HG02610 (cell line): ENCODE data around the gene CHRM2.

Source experiments
- ATAC-seq: cut with Tn5 transposase; IDR thresholded peaks from one replicate; pipeline ENCODE4 v1.9.1; 2021; ENCODE audit warnings: mild to moderate bottlenecking, moderate library complexity; ENCODE audit not compliant: unreplicated experiment

Gene CHRM2

GRCh38 chr7:136891850-136892249, 23.4 kb downstream of the CHRM2 start:
- ATAC-seq: no peak

- ATAC-seq: no peak
These were observed 26.3 kb downstream of the CHRM2 start for GRCh38 chr7:136894789-136895188.

GRCh38 chr7:136897676-136898075, 29.2 kb downstream of the CHRM2 start:
- no peak for ATAC-seq

- no peak for ATAC-seq
These were observed 31.6 kb downstream of the CHRM2 start for GRCh38 chr7:136900005-136900404.

GRCh38 chr7:136910771-136911170, 42.3 kb downstream of the CHRM2 start:
- no peak for ATAC-seq

GRCh38 chr7:136911344-136911743, 42.9 kb downstream of the CHRM2 start:
- no peak for ATAC-seq

GRCh38 chr7:136912339-136912738, 43.9 kb downstream of the CHRM2 start:
- ATAC-seq: no peak

- no peak for ATAC-seq
These were observed 45.6 kb downstream of the CHRM2 start for GRCh38 chr7:136914016-136914415.

GRCh38 chr7:136919820-136920219, 51.4 kb downstream of the CHRM2 start:
- no peak for ATAC-seq

GRCh38 chr7:136923111-136923667, 54.7 kb downstream of the CHRM2 start:
- no peak for ATAC-seq

- ATAC-seq: no peak
These were observed 56.6 kb downstream of the CHRM2 start for GRCh38 chr7:136925044-136925443.

- no peak for ATAC-seq
These were observed 57.1 kb downstream of the CHRM2 start for GRCh38 chr7:136925556-136925955.

- no peak for ATAC-seq
These were observed 62.9 kb downstream of the CHRM2 start for GRCh38 chr7:136931169-136931867.

GRCh38 chr7:136937436-136937835, 69.0 kb downstream of the CHRM2 start:
- no peak for ATAC-seq

- ATAC-seq: no peak
These were observed 70.0 kb downstream of the CHRM2 start for GRCh38 chr7:136938476-136938875.

- ATAC-seq: no peak
These were observed 71.7 kb downstream of the CHRM2 start for GRCh38 chr7:136940122-136940521.

- ATAC-seq: no peak
These were observed 72.5 kb downstream of the CHRM2 start for GRCh38 chr7:136940917-136941316.

GRCh38 chr7:136941816-136942215, 73.4 kb downstream of the CHRM2 start:
- no peak for ATAC-seq

GRCh38 chr7:136942401-136942800, 73.9 kb downstream of the CHRM2 start:
- no peak for ATAC-seq

- ATAC-seq: no peak
These were observed 74.5 kb downstream of the CHRM2 start for GRCh38 chr7:136942994-136943393.

- no peak for ATAC-seq
These were observed 78.9 kb downstream of the CHRM2 start for GRCh38 chr7:136947347-136947746.

- no peak for ATAC-seq
These were observed 81.9 kb downstream of the CHRM2 start for GRCh38 chr7:136950331-136950730.

- ATAC-seq: no peak
These were observed 84.9 kb downstream of the CHRM2 start for GRCh38 chr7:136953386-136953785.
